GM23338 (cell line): ENCODE data around the gene S1PR3. TPM values are rescaled to one million over a fixed set of nuclear protein-coding genes. Genes with fewer than 3 reads are reported as not detected.

Source experiments
- ATAC-seq: fragments of 200-7000 bp; cut with Tn5 transposase; 3 replicates; pipeline ENCODE4 v1.9.1; 2020
- DNase-seq: peaks from one replicate; pipeline ENCODE4 v3.0.0-alpha.2; 2015; ENCODE audit warnings: low spot score
- H2AFZ ChIP-seq: fragments of 200-600 bp; sonication (generic); 2 replicates; pipeline ENCODE4 v1.8.0; 2016; ENCODE audit warnings: antibody characterized with exemption, mild to moderate bottlenecking, moderate library complexity
- H3F3A ChIP-seq: fragments of 200-600 bp; sonication (generic); replicated peaks from 2 replicates; pipeline ENCODE4 v1.8.0; 2017; ENCODE audit warnings: antibody characterized with exemption, mixed run types, low read depth
- H3K27ac ChIP-seq: fragments of 200-600 bp; sonication (generic); 2 replicates; pipeline ENCODE4 v1.6.1; 2016; ENCODE audit warnings: low read depth
- H3K27me3 ChIP-seq: fragments of 200-600 bp; sonication (generic); 2 replicates; pipeline ENCODE4 v1.8.0; 2016; ENCODE audit warnings: mild to moderate bottlenecking, mixed run types, moderate library complexity; ENCODE audit not compliant: insufficient read depth
- H3K36me3 ChIP-seq: fragments of 200-600 bp; sonication (generic); 2 replicates; pipeline ENCODE4 v1.8.0; 2016; ENCODE audit warnings: mild to moderate bottlenecking; ENCODE audit not compliant: insufficient read depth
- H3K4me1 ChIP-seq: fragments of 200-600 bp; sonication (generic); 2 replicates; pipeline ENCODE4 v1.8.0; 2016; ENCODE audit warnings: mild to moderate bottlenecking, moderate library complexity; ENCODE audit not compliant: insufficient read depth
- H3K4me2 ChIP-seq: fragments of 200-600 bp; sonication (generic); 2 replicates; pipeline ENCODE4 v1.7.1; 2017; ENCODE audit warnings: mixed run types
- H3K4me3 ChIP-seq: fragments of 200-600 bp; sonication (generic); 2 replicates; pipeline ENCODE4 v1.6.1; 2016; ENCODE audit warnings: mixed run types
- H3K79me2 ChIP-seq: fragments of 200-600 bp; sonication (generic); replicated peaks from 2 replicates; pipeline ENCODE4 v1.8.0; 2017; ENCODE audit warnings: mild to moderate bottlenecking; ENCODE audit not compliant: insufficient read depth
- H3K9me2 ChIP-seq: fragments of 200-600 bp; sonication (generic); 2 replicates; pipeline ENCODE4 v1.8.0; 2017; ENCODE audit not compliant: insufficient read depth
- H4K20me1 ChIP-seq: fragments of 200-600 bp; sonication (generic); replicated peaks from 2 replicates; pipeline ENCODE4 v1.8.0; 2017; ENCODE audit warnings: mild to moderate bottlenecking; ENCODE audit not compliant: insufficient read depth
- H3K27ac Mint-ChIP-seq: 2 replicates; pipeline ENCODE4 v1.8.0; 2020; ENCODE audit warnings: inconsistent platforms, mild to moderate bottlenecking, moderate library complexity, mixed read lengths
- H3K27me3 Mint-ChIP-seq: 3 replicates; pipeline ENCODE4 v1.8.0; 2022; ENCODE audit warnings: low read depth, mild to moderate bottlenecking, moderate library complexity, mixed read lengths, inconsistent platforms; ENCODE audit not compliant: insufficient read depth, poor library complexity
- H3K36me3 Mint-ChIP-seq: 3 replicates; pipeline ENCODE4 v1.8.0; 2021; ENCODE audit warnings: low read depth, mild to moderate bottlenecking, inconsistent platforms, moderate library complexity, mixed read lengths
- H3K4me1 Mint-ChIP-seq: 3 replicates; pipeline ENCODE4 v1.8.0; 2020; ENCODE audit warnings: mild to moderate bottlenecking, inconsistent platforms, mixed read lengths
- H3K4me3 Mint-ChIP-seq: 3 replicates; pipeline ENCODE4 v1.8.0; 2021; ENCODE audit warnings: moderate library complexity, mild to moderate bottlenecking, inconsistent platforms, mixed read lengths
- H3K9me3 Mint-ChIP-seq: 3 replicates; pipeline ENCODE4 v1.8.0; 2020; ENCODE audit warnings: moderate library complexity, mild to moderate bottlenecking, inconsistent platforms, mixed read lengths
- CREB1 ChIP-seq: fragments of 250-450 bp; sonication (Bioruptor Pico); IDR thresholded peaks from 2 replicates; pipeline ENCODE4 v1.5.0; 2020; ENCODE audit warnings: low read depth, mild to moderate bottlenecking, moderate library complexity
- CTCF ChIP-seq, 2 experiments: fragments of 200-600 bp in 1 of 2; sonication (generic) in 1 of 2; conservative IDR thresholded peaks; 2 replicates each; pipeline versions ENCODE4 v1.5.1 to v1.6.1; 2016 to 2017; ENCODE audit warnings: antibody characterized with exemption in 2 of 2, low read depth in 2 of 2, mild to moderate bottlenecking in 2 of 2, moderate library complexity in 1 of 2
- EZH2 ChIP-seq: fragments of 200-600 bp; sonication (generic); IDR thresholded peaks from one replicate; pipeline ENCODE4 v1.8.0; 2017; ENCODE audit warnings: antibody characterized with exemption, mild to moderate bottlenecking, low read depth; ENCODE audit not compliant: unreplicated experiment
- EZH2phosphoT487 ChIP-seq: fragments of 200-600 bp; sonication (generic); IDR thresholded peaks from one replicate; pipeline ENCODE4 v1.8.1; 2018; ENCODE audit warnings: antibody characterized with exemption; ENCODE audit not compliant: unreplicated experiment
- JUNB ChIP-seq: IDR thresholded peaks from one replicate; pipeline ENCODE4 v1.6.1; 2016; ENCODE audit warnings: antibody characterized with exemption; ENCODE audit not compliant: unreplicated experiment
- NANOG ChIP-seq: IDR thresholded peaks from 2 replicates; pipeline ENCODE4 v1.6.1; 2016; ENCODE audit warnings: antibody characterized with exemption, borderline replicate concordance
- POLR2AphosphoS5 ChIP-seq: IDR thresholded peaks from 2 replicates; pipeline ENCODE4 v1.6.1; 2016; ENCODE audit warnings: antibody characterized with exemption, low read depth
- ZNF114 ChIP-seq: fragments of 250-450 bp; sonication (Bioruptor Pico); IDR thresholded peaks from 2 replicates; pipeline ENCODE4 v1.5.0; 2020; ENCODE audit warnings: mild to moderate bottlenecking, moderate library complexity
- ZNF331 ChIP-seq: fragments of 250-450 bp; sonication (Bioruptor Pico); IDR thresholded peaks from 2 replicates; pipeline ENCODE4 v1.5.0; 2020; ENCODE audit warnings: low read depth, mild to moderate bottlenecking, moderate library complexity
- polyA plus RNA-seq: library from polyadenylated mRNA; unstranded; fragments of >200 nt; fragmentation: Nextera tagmentation; extraction: Ambion mirVana; gene quantifications from 2 replicates; pipeline ENCODE4 v1.2.1, GENCODE V29; 2016
- total RNA-seq: library from RNA; depleted of rRNA; stranded (reverse); fragments of >200 nt; shearing (Covaris generic); gene quantifications from 2 replicates; pipeline ENCODE4 v1.2.3, GENCODE V29; 2014
- TF ChIP-seq, protein P1 (sequence below): IDR thresholded peaks from one replicate; pipeline ENCODE4 v1.6.1; 2018; ENCODE audit warnings: antibody characterized with exemption; ENCODE audit not compliant: unreplicated experiment
- TF ChIP-seq, protein P2 (sequence below): IDR thresholded peaks from 2 replicates; pipeline ENCODE4 v1.6.1; 2016; ENCODE audit warnings: antibody characterized with exemption

Gene S1PR3
- total and polyA plus RNA-seq, 2 experiments from 2014 or later, result 2.1 to 7.6 TPM

GRCh38 chr9:88973281-88974045 is 17.8 kb upstream of the S1PR3 start (continued):
- TF ChIP-seq, protein P1, sequence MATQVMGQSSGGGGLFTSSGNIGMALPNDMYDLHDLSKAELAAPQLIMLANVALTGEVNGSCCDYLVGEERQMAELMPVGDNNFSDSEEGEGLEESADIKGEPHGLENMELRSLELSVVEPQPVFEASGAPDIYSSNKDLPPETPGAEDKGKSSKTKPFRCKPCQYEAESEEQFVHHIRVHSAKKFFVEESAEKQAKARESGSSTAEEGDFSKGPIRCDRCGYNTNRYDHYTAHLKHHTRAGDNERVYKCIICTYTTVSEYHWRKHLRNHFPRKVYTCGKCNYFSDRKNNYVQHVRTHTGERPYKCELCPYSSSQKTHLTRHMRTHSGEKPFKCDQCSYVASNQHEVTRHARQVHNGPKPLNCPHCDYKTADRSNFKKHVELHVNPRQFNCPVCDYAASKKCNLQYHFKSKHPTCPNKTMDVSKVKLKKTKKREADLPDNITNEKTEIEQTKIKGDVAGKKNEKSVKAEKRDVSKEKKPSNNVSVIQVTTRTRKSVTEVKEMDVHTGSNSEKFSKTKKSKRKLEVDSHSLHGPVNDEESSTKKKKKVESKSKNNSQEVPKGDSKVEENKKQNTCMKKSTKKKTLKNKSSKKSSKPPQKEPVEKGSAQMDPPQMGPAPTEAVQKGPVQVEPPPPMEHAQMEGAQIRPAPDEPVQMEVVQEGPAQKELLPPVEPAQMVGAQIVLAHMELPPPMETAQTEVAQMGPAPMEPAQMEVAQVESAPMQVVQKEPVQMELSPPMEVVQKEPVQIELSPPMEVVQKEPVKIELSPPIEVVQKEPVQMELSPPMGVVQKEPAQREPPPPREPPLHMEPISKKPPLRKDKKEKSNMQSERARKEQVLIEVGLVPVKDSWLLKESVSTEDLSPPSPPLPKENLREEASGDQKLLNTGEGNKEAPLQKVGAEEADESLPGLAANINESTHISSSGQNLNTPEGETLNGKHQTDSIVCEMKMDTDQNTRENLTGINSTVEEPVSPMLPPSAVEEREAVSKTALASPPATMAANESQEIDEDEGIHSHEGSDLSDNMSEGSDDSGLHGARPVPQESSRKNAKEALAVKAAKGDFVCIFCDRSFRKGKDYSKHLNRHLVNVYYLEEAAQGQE, result no peak
- TF ChIP-seq EZH2phosphoT487 (no peak), NANOG (no peak), POLR2AphosphoS5 (no peak), JUNB (no peak), CTCF (conservative IDR thresholded peaks at IDR 0.05; ENCODE audit: low read depth in 2 of 2) (no peak), EZH2 (no peak), ZNF114 (CRISPR knock-in tag) (no peak)
- TF ChIP-seq, protein P2, sequence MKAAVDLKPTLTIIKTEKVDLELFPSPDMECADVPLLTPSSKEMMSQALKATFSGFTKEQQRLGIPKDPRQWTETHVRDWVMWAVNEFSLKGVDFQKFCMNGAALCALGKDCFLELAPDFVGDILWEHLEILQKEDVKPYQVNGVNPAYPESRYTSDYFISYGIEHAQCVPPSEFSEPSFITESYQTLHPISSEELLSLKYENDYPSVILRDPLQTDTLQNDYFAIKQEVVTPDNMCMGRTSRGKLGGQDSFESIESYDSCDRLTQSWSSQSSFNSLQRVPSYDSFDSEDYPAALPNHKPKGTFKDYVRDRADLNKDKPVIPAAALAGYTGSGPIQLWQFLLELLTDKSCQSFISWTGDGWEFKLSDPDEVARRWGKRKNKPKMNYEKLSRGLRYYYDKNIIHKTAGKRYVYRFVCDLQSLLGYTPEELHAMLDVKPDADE, result no peak

- DNase-seq (no peak), ATAC-seq (no peak)
- Histone ChIP-seq H3F3A (no peaks in the 10 kb centered on the region), H3K4me2 (no peak overlapping the region), H3K4me3 (no peak overlapping the region), H2AFZ (no peak overlapping the region), H3K9me2 (peaks cover 8% of the 10 kb centered on the region; the same call in 1 of the 2 replicates), H3K4me1 (no peaks in the 10 kb centered on the region), H3K36me3 (no peaks in the 10 kb centered on the region), H4K20me1 (no peaks in the 10 kb centered on the region), H3K27ac (no peak overlapping the region), H3K27me3 (no peaks in the 10 kb centered on the region), H3K79me2 (no peaks in the 10 kb centered on the region)
- Mint-ChIP-seq H3K36me3 (peaks cover 1% of the 10 kb centered on the region; the same call in 1 of the 3 replicates), H3K4me1 (peaks cover 3% of the 10 kb centered on the region), H3K4me3 (no peak overlapping the region), H3K27ac (no peak overlapping the region), H3K9me3 (peaks cover 7% of the 10 kb centered on the region), H3K27me3 (peaks cover 3% of the 10 kb centered on the region)
- TF ChIP-seq EZH2phosphoT487 (no peak), ZNF114 (CRISPR knock-in tag) (no peak), NANOG (no peak), CREB1 (CRISPR knock-in tag) (no peak), ZNF331 (CRISPR knock-in tag) (no peak)
- TF ChIP-seq, protein P2, result no peak
Measured at GRCh38 chr9:88974641-88975040, 16.6 kb upstream of the S1PR3 start.
